Adrenal gland (tissue), 5 donors: ENCODE measurements around the gene CAV2.

Source experiments
- CTCF ChIP-seq, 6 experiments: fragments of 450-650 bp in 4 of 6; fragments of 200-600 bp in 2 of 6; sonication (generic) in 1 of 6; IDR thresholded peaks; 1 replicate in 5 of 6; 2 replicates in 1 of 6; pipeline versions ENCODE4 v1.5.1 to v1.8.0; 2016 to 2021; ENCODE audit warnings: antibody characterized with exemption in 6 of 6, mild to moderate bottlenecking in 2 of 6, moderate library complexity in 1 of 6
- POLR2A ChIP-seq, 2 donors: fragments of 450-650 bp; IDR thresholded peaks; one replicate each; pipeline ENCODE4 v1.6.1; 2017; ENCODE audit warnings: antibody characterized with exemption in 2 of 2, mild to moderate bottlenecking in 2 of 2, moderate library complexity in 1 of 2
- donor health status: DM: no; HTN: no; CAD: no.

- TF ChIP-seq CTCF (IDR thresholded peaks at IDR 0.05) (no peak), POLR2A (IDR thresholded peaks at IDR 0.05) (no peak)
Observed at GRCh38 chr7:116509982-116510579, 10.5 kb downstream of the CAV2 start.
